ENCODE measurements around the gene NUPR1. TPM values are rescaled to one million over a fixed set of nuclear protein-coding genes. Genes with fewer than 3 reads are reported as not detected.

NUPR1 gene
- total RNA-seq, 1 experiment from 2014 or later = 2.2 TPM

DNA sequence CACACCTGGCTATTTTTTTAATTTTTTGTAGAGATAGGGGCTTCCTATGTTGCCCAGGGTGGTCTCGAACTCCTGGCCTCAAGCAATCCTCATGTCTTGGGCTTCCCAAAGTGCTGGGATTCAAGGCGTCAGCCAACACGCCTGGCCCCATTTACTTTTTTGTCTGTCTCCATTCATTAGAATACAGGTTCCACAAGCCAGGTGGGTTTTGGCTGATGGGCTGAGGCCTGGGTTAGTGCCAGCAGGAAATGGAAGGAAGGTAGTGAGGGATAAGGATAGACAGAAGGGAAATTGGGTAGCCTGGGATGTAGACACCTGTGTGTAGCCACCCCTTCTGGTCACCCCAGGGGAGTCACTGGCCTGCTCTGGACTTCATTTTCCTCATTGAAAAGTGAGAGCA is 27.7 kb downstream of the NUPR1 start (continued):
- TF ChIP-seq POLR2AphosphoS5 (IDR thresholded peaks at IDR 0.05; ENCODE audit: low read depth, low read length) (no peak), ELF1 (IDR thresholded peaks at IDR 0.05; ENCODE audit: borderline replicate concordance, low read depth) (no peak)

DNA sequence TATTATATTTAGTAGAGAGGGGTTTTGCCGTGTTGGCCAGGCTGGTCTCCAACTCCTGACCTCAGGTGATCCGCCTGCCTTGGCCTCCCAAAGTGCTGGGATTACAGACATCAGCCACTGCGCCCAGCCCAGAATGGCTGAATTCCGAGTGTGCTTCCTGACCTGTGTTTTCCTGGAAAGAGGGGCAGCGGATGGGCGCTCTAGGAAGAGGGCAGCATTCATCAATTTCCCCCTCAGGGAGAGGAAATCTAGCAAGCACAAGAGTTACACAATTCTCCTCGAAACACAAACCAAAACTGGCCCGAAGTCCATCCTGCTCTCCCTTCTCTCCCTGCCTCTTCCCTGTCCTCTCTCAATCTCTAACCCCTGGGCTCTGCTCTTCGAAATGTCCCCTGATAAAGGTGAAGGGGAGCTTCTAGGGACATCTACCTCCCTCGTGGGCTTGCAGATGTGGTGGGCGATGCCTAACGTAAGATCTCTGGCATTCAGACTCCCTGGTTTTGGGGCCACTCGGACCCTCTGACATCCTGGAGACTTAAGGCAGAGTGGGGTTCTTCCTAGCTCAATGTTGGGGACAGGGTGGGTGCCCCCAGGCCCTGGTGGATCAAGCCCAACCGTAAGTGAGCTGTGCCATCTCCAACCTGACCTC is 33.2 kb downstream of the NUPR1 start:
- H3K9me3 ChIP-seq (ENCODE audit: control insufficient read depth in 1 of 2, insufficient read depth in 1 of 2, low read depth in 1 of 2, low read length in 2 of 2) = no peaks in the 10 kb centered on the region
- ATAC-seq (no peak), DNase-seq (ENCODE audit: low read depth, low spot score) (no peak)
- no peaks in the 10 kb centered on the region for H3K9me2 ChIP-seq (ENCODE audit: insufficient read depth)
- no peaks in the 10 kb centered on the region for H4K20me1 ChIP-seq (ENCODE audit: insufficient read depth)
- no peak overlapping the region for H3K9ac ChIP-seq (ENCODE audit: low read length)
- H3K79me2 ChIP-seq (ENCODE audit: insufficient read depth, low read length) = no peaks in the 10 kb centered on the region
- no peak overlapping the region for H2AFZ ChIP-seq (ENCODE audit: low read depth, low read length, poor library complexity, severe bottlenecking)
- ChIA-PET POLR2A (no interaction called here), RAD21 (ENCODE audit: low non-redundant PET in 1 of 2, low total read pairs in 2 of 2, uncharacterized antibody in 2 of 2, unreplicated experiment in 2 of 2) (no interaction called here), CTCF (no interaction called here)
- intact Hi-C loops (cut with micrococcal nuclease) = no loop called here
- BruUV-seq (replicated peaks) = no TSS peak
- H3K27me3 ChIP-seq (ENCODE audit: insufficient read depth, low read length) = no peaks in the 10 kb centered on the region
- no peak overlapping the region for H3K4me2 ChIP-seq (ENCODE audit: low read length)
- H3K4me3 ChIP-seq (replicated peaks in 1 of 2; ENCODE audit: low read depth in 1 of 2, low read length in 2 of 2) = no peak overlapping the region
- TF ChIP-seq, protein P1, sequence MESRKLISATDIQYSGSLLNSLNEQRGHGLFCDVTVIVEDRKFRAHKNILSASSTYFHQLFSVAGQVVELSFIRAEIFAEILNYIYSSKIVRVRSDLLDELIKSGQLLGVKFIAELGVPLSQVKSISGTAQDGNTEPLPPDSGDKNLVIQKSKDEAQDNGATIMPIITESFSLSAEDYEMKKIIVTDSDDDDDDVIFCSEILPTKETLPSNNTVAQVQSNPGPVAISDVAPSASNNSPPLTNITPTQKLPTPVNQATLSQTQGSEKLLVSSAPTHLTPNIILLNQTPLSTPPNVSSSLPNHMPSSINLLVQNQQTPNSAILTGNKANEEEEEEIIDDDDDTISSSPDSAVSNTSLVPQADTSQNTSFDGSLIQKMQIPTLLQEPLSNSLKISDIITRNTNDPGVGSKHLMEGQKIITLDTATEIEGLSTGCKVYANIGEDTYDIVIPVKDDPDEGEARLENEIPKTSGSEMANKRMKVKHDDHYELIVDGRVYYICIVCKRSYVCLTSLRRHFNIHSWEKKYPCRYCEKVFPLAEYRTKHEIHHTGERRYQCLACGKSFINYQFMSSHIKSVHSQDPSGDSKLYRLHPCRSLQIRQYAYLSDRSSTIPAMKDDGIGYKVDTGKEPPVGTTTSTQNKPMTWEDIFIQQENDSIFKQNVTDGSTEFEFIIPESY (IDR thresholded peaks at IDR 0.05; ENCODE audit: extremely low read depth, insufficient replicate concordance, low read length) = no peak
- TF ChIP-seq POLR2A (IDR thresholded peaks at IDR 0.05; ENCODE audit: borderline replicate concordance, extremely low read depth, insufficient read depth, insufficient read length) (no peak), TCF7L2 (IDR thresholded peaks at IDR 0.05; ENCODE audit: borderline replicate concordance, extremely low read depth, insufficient read depth, insufficient read length) (no peak), CBX3 (IDR thresholded peaks at IDR 0.05; ENCODE audit: low read depth) (no peak), ELF1 (IDR thresholded peaks at IDR 0.05; ENCODE audit: borderline replicate concordance, low read depth) (no peak), SIN3A (IDR thresholded peaks at IDR 0.05; ENCODE audit: low read depth) (no peak), ZNF274 (IDR thresholded peaks at IDR 0.05; ENCODE audit: low read depth, low read length) (no peak), CEBPB (IDR thresholded peaks at IDR 0.05; ENCODE audit: low read depth) (no peak)
- TF ChIP-seq, protein P2, sequence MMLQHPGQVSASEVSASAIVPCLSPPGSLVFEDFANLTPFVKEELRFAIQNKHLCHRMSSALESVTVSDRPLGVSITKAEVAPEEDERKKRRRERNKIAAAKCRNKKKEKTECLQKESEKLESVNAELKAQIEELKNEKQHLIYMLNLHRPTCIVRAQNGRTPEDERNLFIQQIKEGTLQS (IDR thresholded peaks at IDR 0.05) = no peak
- H3K4me1 ChIP-seq (ENCODE audit: control insufficient read depth in 1 of 2, insufficient read depth in 2 of 2, low read length in 2 of 2) = peaks cover 18 to 28% of the 10 kb centered on the region in 2 experiments
- no peaks in the 10 kb centered on the region for H3K36me3 ChIP-seq (ENCODE audit: control insufficient read depth in 1 of 2, insufficient read depth in 2 of 2, low read length in 2 of 2)
- no peak overlapping the region for H3K27ac ChIP-seq (ENCODE audit: low read depth, low read length)

All from HCT116 (cell line).